Spleen (tissue), 11 donors: Measurements from ENCODE around the gene ATL1. TPM values are rescaled to one million over a fixed set of nuclear protein-coding genes. Genes with fewer than 3 reads are reported as not detected.

ENCODE experiments used
- DNase-seq: peaks from one replicate; pipeline ENCODE4 v3.0.0-alpha.2; 2020
- H3K27ac ChIP-seq, 8 donors: fragments of 200-600 bp; sonication (generic) in 7 of 8; 1 replicate in 4 of 8; 2 replicates in 4 of 8; pipeline versions ENCODE4 v1.5.0 to v1.8.0; 2016 to 2021; ENCODE audit warnings: inconsistent platforms in 4 of 8, mild to moderate bottlenecking in 4 of 8, moderate library complexity in 1 of 8
- H3K27me3 ChIP-seq, 7 donors: fragments of 200-600 bp; sonication (generic) in 6 of 7; replicated peaks in 1 of 7; 1 replicate in 4 of 7; 2 replicates in 3 of 7; pipeline versions ENCODE4 v1.5.0 to v1.8.0; 2016 to 2021; ENCODE audit warnings: inconsistent platforms in 3 of 7, mild to moderate bottlenecking in 1 of 7
- H3K36me3 ChIP-seq, 6 donors: fragments of 200-600 bp; sonication (generic) in 5 of 6; 1 replicate in 4 of 6; 2 replicates in 2 of 6; pipeline versions ENCODE4 v1.5.0 to v1.8.0; 2016 to 2021; ENCODE audit warnings: inconsistent platforms in 2 of 6
- H3K4me1 ChIP-seq, 6 donors: fragments of 200-600 bp; sonication (generic) in 5 of 6; 1 replicate in 3 of 6; 2 replicates in 3 of 6; pipeline versions ENCODE4 v1.5.0 to v1.8.0; 2016 to 2021; ENCODE audit warnings: inconsistent platforms in 3 of 6
- H3K4me3 ChIP-seq, 8 donors: fragments of 200-600 bp; sonication (generic) in 7 of 8; 1 replicate in 4 of 8; 2 replicates in 4 of 8; pipeline versions ENCODE4 v1.5.0 to v1.8.0; 2016 to 2021; ENCODE audit warnings: inconsistent platforms in 4 of 8, mild to moderate bottlenecking in 4 of 8, moderate library complexity in 2 of 8
- H3K9me3 ChIP-seq, 8 donors: fragments of 200-600 bp; sonication (generic) in 7 of 8; 1 replicate in 4 of 8; 2 replicates in 4 of 8; pipeline versions ENCODE4 v1.5.0 to v1.8.0; 2016 to 2021; ENCODE audit warnings: inconsistent platforms in 4 of 8
- CTCF ChIP-seq, 11 experiments: fragments of 200-600 bp in 7 of 11; fragments of 450-650 bp in 4 of 11; sonication (generic) in 4 of 11; IDR thresholded peaks in 8 of 11; conservative IDR thresholded peaks in 3 of 11; 1 replicate in 7 of 11; 2 replicates in 4 of 11; pipeline versions ENCODE4 v1.4.0 to v1.8.0; 2016 to 2021; ENCODE audit warnings: antibody characterized with exemption in 11 of 11, inconsistent platforms in 4 of 11, mild to moderate bottlenecking in 1 of 11
- POLR2A ChIP-seq, 3 donors: fragments of 450-650 bp; IDR thresholded peaks; one replicate each; pipeline ENCODE4 v1.5.1; 2017; ENCODE audit warnings: antibody characterized with exemption in 3 of 3, mild to moderate bottlenecking in 1 of 3
- POLR2AphosphoS5 ChIP-seq, 3 donors: sonication (generic); formaldehyde crosslinking; IDR thresholded peaks; one replicate each; pipeline ENCODE4 v1.5.1; 2017; ENCODE audit warnings: antibody characterized with exemption in 3 of 3
- WGBS, 5 donors: extraction: QIAGEN DNeasy Blood & Tissue Kit in 3 of 5; methylation state at CpG; one replicate each; pipeline versions ENCODE4 v1.1.5 to v1.1.7; 2013 to 2018; 5-methylcytosine and 5-hydroxymethylcytosine counted together
- intact Hi-C: fragments of 100-400 bp; cut with DNase I; formaldehyde crosslinking; loops from one replicate; pipeline ENCODE4 v1.15.0; 2023; ENCODE audit warnings: low total_unique reads
- polyA plus RNA-seq, 3 donors: library from polyadenylated mRNA; stranded (reverse); fragments of 200-250 nt; gene quantifications; one replicate each; pipeline ENCODE4 v1.2.1, GENCODE V29; 2013
- total RNA-seq, 7 donors: library from RNA; depleted of rRNA in 3 of 7; stranded (reverse); fragments of >200 nt in 3 of 7; fragmentation: NEBNext Ultra II Directional in 4 of 7; extraction: Animal tissue kit (Norgen Biotek cat#: 25700) in 4 of 7; gene quantifications; one replicate each; pipeline versions ENCODE4 v1.1.0 to v1.2.1, GENCODE V29; 2016 to 2021
- donor health status: healthy with polysubstance abuse.
- donor health status: DM: no; HTN: no; CAD: no; lungs with moderate emphysema.
- donor health status: DM: no; HTN: no; CAD: no.
- donor health status: Bipolar disorder and iron deficiency.
- donor health status: healthy.
- donor health status: DM: no; HTN: no; CAD: no.
- donor health status: DM: yes; HTN: yes; CAD: no.

The ATL1 gene
- total and polyA plus RNA-seq, 10 donors, result 0.91 to 3.2 (median 1.5) TPM

GRCh38 chr14:50606468-50606867 is 46.5 kb downstream of the ATL1 start:
- no peaks in the 10 kb centered on the region for H3K9me3 ChIP-seq
- no peak for DNase-seq
- H3K4me3 ChIP-seq, result no peak overlapping the region
- intact Hi-C loops, result loop anchor here (10.0 kb wide), 1 partner anchor 168 kb away; no protein-coding TSS in a partner anchor
- no peaks in the 10 kb centered on the region for H3K27me3 ChIP-seq
- no peaks in the 10 kb centered on the region for H3K36me3 ChIP-seq
- 85 to 96% (median 94%) methylated on average over 2 of the region's 2 CpGs for WGBS, 5 donors
- TF ChIP-seq POLR2AphosphoS5 (IDR thresholded peaks at IDR 0.05), result no peak
- TF ChIP-seq POLR2A (IDR thresholded peaks at IDR 0.05), result no peak
- no peak for TF ChIP-seq CTCF (IDR thresholded peaks at IDR 0.05 in 8 of 11, conservative IDR thresholded peaks at IDR 0.05 in 3 of 11)
- no peaks in the 10 kb centered on the region for H3K4me1 ChIP-seq
- H3K27ac ChIP-seq, result no peak overlapping the region

- Histone ChIP-seq H3K4me1 (no peaks in the 10 kb centered on the region), H3K9me3 (no peaks in the 10 kb centered on the region), H3K27me3 (no peaks in the 10 kb centered on the region), H3K27ac (no peak overlapping the region), H3K36me3 (no peaks in the 10 kb centered on the region), H3K4me3 (no peak overlapping the region)
- intact Hi-C loops, result loop anchor here (10.0 kb wide), 1 partner anchor 168 kb away; no protein-coding TSS in a partner anchor
- no peak for DNase-seq
- 80 to 93% (median 87%) methylated on average over 3 of the region's 3 CpGs for WGBS, 5 donors
- TF ChIP-seq CTCF (IDR thresholded peaks at IDR 0.05 in 8 of 11, conservative IDR thresholded peaks at IDR 0.05 in 3 of 11), result no peak
- no peak for TF ChIP-seq POLR2AphosphoS5 (IDR thresholded peaks at IDR 0.05)
- TF ChIP-seq POLR2A (IDR thresholded peaks at IDR 0.05), result no peak
Observed at GRCh38 chr14:50607181-50607580, 47.2 kb downstream of the ATL1 start.

- intact Hi-C loops, result loop anchor here (10.0 kb wide), 1 partner anchor 167 kb away; no protein-coding TSS in a partner anchor
- TF ChIP-seq CTCF (IDR thresholded peaks at IDR 0.05 in 8 of 11, conservative IDR thresholded peaks at IDR 0.05 in 3 of 11), result no peak
- TF ChIP-seq POLR2A (IDR thresholded peaks at IDR 0.05), result no peak
- TF ChIP-seq POLR2AphosphoS5 (IDR thresholded peaks at IDR 0.05), result no peak
- WGBS, 5 donors, result 91 to 96% (median 94%) methylated on average over 1 of the region's 1 CpG
Observed at GRCh38 chr14:50607761-50608160, 47.8 kb downstream of the ATL1 start.

GRCh38 chr14:50608302-50608851 is 48.4 kb downstream of the ATL1 start:
- Histone ChIP-seq H3K27me3 (no peaks in the 10 kb centered on the region), H3K27ac (no peak overlapping the region), H3K4me3 (no peak overlapping the region), H3K9me3 (no peaks in the 10 kb centered on the region), H3K36me3 (no peaks in the 10 kb centered on the region), H3K4me1 (no peaks in the 10 kb centered on the region)
- WGBS, 5 donors, result 58 to 88% (median 74%) methylated on average over 1 of the region's 1 CpG
- TF ChIP-seq CTCF (IDR thresholded peaks at IDR 0.05 in 8 of 11, conservative IDR thresholded peaks at IDR 0.05 in 3 of 11) (no peak), POLR2AphosphoS5 (IDR thresholded peaks at IDR 0.05) (no peak), POLR2A (IDR thresholded peaks at IDR 0.05) (no peak)
- intact Hi-C loops, result loop anchor here (10.0 kb wide), 1 partner anchor 166 kb away; no protein-coding TSS in a partner anchor
- no peak for DNase-seq

More at GRCh38 chr14:50607761-50608160, 47.8 kb downstream of the ATL1 start:
- Histone ChIP-seq H3K27me3 (no peaks in the 10 kb centered on the region), H3K27ac (no peak overlapping the region), H3K9me3 (no peaks in the 10 kb centered on the region), H3K4me3 (no peak overlapping the region), H3K36me3 (no peaks in the 10 kb centered on the region), H3K4me1 (no peaks in the 10 kb centered on the region)
- DNase-seq, result no peak
